ENCODE data around the gene UBAC2. TPM values are rescaled to one million over a fixed set of nuclear protein-coding genes. Genes with fewer than 3 reads are reported as not detected.

Gene UBAC2
- total RNA-seq, 1 donor from 2014 or later: 34.0 TPM

- ATAC-seq: no peak
- no peak for DNase-seq (ENCODE audit: low spot score)
- intact Hi-C loops (cut with DNase I): no loop called here
Measured at GRCh38 chr13:99426426-99426825, 225.8 kb downstream of the UBAC2 start.

GRCh38 chr13:99429670-99430069 is 229.0 kb downstream of the UBAC2 start:
- intact Hi-C loops (cut with DNase I): loop anchor here (5.0 kb wide), 1 partner anchor 252 kb away; no protein-coding TSS in a partner anchor
- DNase-seq (ENCODE audit: low spot score) (no peak), ATAC-seq (no peak)

GRCh38 chr13:99431927-99432608 is 231.4 kb downstream of the UBAC2 start:
- intact Hi-C loops (cut with DNase I): loop anchor here (5.0 kb wide), 1 partner anchor 255 kb away; no protein-coding TSS in a partner anchor

GRCh38 chr13:99432609-99433542 is 232.2 kb downstream of the UBAC2 start:
- intact Hi-C loops (cut with DNase I): loop anchor here (5.0 kb wide), 1 partner anchor 256 kb away; no protein-coding TSS in a partner anchor
- peak; percentile 77 for DNase-seq (ENCODE audit: low spot score)

More at GRCh38 chr13:99431927-99432608, 231.4 kb downstream of the UBAC2 start:
- ATAC-seq: no peak
- no peak for DNase-seq (ENCODE audit: low spot score)

GRCh38 chr13:99433543-99434075 is 233.0 kb downstream of the UBAC2 start:
- intact Hi-C loops (cut with DNase I): loop anchor here (5.0 kb wide), 1 partner anchor 256 kb away; no protein-coding TSS in a partner anchor
- ATAC-seq (no peak), DNase-seq (ENCODE audit: low spot score) (no peak)

More at GRCh38 chr13:99432609-99433542, 232.2 kb downstream of the UBAC2 start:
- peak; percentile 76 for ATAC-seq

- intact Hi-C loops (cut with DNase I): loop anchor here (5.0 kb wide), 1 partner anchor 257 kb away; no protein-coding TSS in a partner anchor
- ATAC-seq (no peak), DNase-seq (ENCODE audit: low spot score) (no peak)
Measured at GRCh38 chr13:99434258-99434788, 233.7 kb downstream of the UBAC2 start.

- intact Hi-C loops (cut with DNase I): no loop called here
- DNase-seq (ENCODE audit: low spot score) (no peak), ATAC-seq (no peak)
Measured at GRCh38 chr13:99435116-99435515, 234.5 kb downstream of the UBAC2 start.

GRCh38 chr13:99435998-99436397 is 235.3 kb downstream of the UBAC2 start:
- intact Hi-C loops (cut with DNase I): no loop called here
- DNase-seq (ENCODE audit: low spot score) (no peak), ATAC-seq (no peak)

Small RNAs within 50 kb of the gene (microRNA-seq; reads per million reads assigned to microRNA genes)
- not detected for gene MIR623

Other genes with a start within 250 kb of the UBAC2 start
- 204 TPM for gene DOCK9, start 222.8 kb upstream of the UBAC2 start, total RNA-seq
- not detected for gene GPR18, start 57.5 kb downstream of the UBAC2 start, total RNA-seq
- gene GPR183, start 106.5 kb downstream of the UBAC2 start, total RNA-seq: 19.5 TPM

All from sciatic nerve (tissue), 2 donors.